CD1c-positive myeloid dendritic cell (primary cell): Measurements from ENCODE around the gene PDIA5.
A peak's percentile ranks its signal among the peaks of the same experiment; 100 is the strongest.

Source experiments
- DNase-seq: peaks from one replicate; pipeline ENCODE4 v3.0.0-alpha.2; 2016; ENCODE audit errors: extremely low spot score

The PDIA5 gene

DNA sequence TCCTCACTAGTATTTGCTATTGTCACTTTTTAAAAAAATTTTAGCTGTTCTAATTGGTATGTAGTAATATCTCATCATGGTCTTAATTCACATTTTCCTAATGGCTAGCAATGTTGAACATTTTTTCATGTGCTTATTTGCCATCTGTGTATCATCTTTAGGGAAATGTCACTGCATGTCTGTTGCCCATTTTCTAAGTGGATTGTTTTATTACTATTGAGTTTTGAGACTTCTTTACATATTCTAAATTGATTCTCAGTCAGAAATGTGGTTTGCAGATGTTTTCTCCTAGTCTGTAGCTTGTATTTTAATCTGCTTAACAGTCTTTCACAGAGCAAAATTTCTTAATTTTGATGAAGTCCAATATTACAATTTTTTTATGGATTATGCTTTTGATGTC is 101.3 kb downstream of the PDIA5 start:
- no peak for DNase-seq

GRCh38 chr3:123168605-123169004 is 101.8 kb downstream of the PDIA5 start:
- DNase-seq = no peak

DNA sequence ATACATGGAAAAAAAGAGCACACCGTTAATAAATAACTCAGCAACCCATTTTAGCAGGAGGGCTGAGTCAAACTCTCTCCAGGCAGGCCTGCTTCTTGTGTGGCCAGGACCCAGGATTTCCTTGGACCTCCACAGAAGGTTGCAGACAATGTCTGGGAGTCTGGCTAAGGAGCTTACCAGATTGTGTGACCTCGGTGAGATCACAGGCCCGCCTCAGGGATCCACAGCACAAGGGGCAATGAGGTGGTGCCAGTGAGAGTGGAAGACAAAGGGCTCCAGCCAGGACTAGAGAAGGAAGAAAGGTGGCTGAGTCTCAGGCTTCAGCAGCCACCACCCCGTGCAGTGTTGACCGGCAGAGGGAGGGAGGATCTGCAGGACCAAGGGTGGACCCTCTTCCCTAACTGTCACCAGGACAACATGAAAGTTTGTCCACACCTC is 102.7 kb downstream of the PDIA5 start:
- DNase-seq = no peak

GRCh38 chr3:123169930-123170329 is 103.1 kb downstream of the PDIA5 start:
- no peak for DNase-seq

GRCh38 chr3:123180791-123181190 is 114.0 kb downstream of the PDIA5 start:
- no peak for DNase-seq

- DNase-seq = no peak
These were observed 119.9 kb downstream of the PDIA5 start for GRCh38 chr3:123186695-123187094.

- DNase-seq = no peak
These were observed 121.2 kb downstream of the PDIA5 start for GRCh38 chr3:123188058-123188457.

DNA sequence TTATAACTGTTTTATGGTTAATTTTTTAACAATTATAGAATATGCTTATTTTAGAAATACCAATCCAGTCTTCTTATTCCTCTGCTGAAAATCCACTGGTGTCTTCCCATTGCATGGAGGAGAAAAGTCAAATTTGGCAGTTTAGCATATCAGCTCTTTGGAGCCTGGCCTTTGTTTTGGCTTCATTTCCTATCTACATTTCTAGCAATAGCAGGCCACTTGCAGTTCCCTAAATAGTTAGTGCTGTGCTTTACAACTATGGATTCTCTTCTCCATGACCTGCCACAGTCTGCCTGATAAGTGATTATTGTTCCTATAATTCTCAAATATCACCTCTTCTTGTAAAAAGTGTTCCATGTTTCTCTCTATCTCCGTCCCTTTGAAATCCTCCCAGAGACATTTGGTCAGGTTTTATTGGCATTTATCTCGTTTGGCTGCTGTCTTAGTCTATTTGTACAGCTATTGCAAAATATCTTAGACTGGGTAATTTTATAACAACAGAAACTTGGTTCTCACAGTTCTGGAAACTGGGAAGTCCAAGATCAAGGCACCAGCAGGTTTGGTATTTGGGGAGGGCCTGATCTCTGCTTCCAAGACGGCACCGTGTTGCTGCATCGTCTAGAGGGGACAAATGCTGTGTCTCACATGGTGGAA is 126.8 kb downstream of the PDIA5 start:
- no peak for DNase-seq

- DNase-seq = peak; percentile 7
These were observed 127.7 kb downstream of the PDIA5 start for GRCh38 chr3:123194552-123194951.

- DNase-seq = no peak
These were observed 131.5 kb downstream of the PDIA5 start for GRCh38 chr3:123198372-123198771.

DNA sequence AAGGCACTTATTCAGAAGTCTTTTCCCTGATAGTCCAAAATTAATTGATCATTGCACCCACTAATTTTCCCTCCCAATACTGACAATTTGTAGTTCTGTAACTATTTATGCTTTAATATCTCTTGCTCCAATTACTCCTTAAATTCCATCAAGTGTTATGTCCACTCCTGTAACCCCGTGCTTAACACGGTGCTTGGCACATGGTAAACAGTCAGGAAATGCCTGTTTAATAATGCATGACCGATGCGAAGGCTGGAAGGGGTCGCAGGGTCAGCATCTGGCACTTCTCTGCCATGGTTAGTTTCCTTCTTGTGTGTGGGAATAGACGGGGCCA is 134.4 kb downstream of the PDIA5 start:
- DNase-seq = no peak

DNA sequence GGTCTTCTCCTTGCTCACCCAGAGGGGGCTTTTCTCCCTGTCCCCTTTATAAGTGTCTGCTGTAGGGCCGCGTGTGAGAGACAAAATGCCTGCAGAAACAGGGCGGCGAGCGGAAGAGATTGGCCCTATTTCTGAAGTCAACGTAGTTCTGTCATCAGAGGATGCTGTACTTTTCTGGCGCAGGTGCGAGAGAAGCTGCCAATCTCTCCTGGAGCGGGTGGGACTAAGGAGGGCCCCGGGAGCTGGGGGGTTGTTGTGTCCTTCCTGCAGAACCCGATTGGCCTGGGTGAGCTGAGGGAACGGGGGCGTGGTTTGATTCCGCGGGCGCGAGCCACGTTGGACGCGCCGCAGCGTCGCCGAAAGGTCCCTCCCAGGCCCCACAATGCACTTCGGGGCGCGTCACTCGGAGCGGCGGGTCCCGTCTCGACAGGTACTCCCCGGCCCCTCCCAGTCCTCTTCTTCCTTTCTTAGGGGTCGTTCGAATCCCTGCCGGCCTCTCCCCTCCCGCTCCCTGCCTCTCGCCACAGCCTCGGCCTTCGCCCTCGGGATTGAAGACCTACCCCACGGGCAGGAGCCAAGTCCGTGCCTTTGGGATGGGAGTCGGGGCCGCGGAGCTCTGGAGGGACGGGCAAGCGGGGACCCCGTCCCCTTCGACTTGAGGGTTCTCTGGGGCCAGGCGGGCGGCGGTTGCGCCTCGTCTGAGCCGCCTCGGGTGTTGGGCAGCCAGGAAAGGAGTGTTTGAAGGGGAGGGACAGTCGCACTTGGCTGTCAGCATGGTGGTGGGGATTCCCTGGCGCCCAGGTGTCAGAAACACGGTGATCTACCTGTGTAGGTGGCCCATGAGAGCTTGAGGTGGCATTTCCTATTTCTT is 135.0 kb downstream of the PDIA5 start, which contains the start of gene SEC22A:
Gene SEC22A, plus strand, starts transcription at position 387 of the 871 bp plus-strand sequence. CDS start 7,275 bp downstream, outside the sequence.
- DNase-seq = peak; percentile 94

GRCh38 chr3:123202451-123202850 is 135.6 kb downstream of the PDIA5 start:
- no peak for DNase-seq
